IPS-18a (cell line): ENCODE measurements around the gene GCNT2.
"Not testable (repeated sequence)": the region's sequence is repeated elsewhere in the genome, so short reads cannot be mapped to it uniquely, and the experiment has no call there.

Source experiments
- H3K27ac ChIP-seq: one replicate; pipeline ENCODE4 v1.5.1; 2013; ENCODE audit warnings: low read length
- H3K27me3 ChIP-seq: one replicate; pipeline ENCODE4 v1.6.1; 2013; ENCODE audit warnings: mild to moderate bottlenecking, low read length; ENCODE audit not compliant: control insufficient read depth, insufficient read depth
- H3K36me3 ChIP-seq: one replicate; pipeline ENCODE4 v1.6.1; 2013; ENCODE audit warnings: low read depth, low read length; ENCODE audit not compliant: control insufficient read depth
- H3K4me1 ChIP-seq: one replicate; pipeline ENCODE4 v1.6.1; 2013; ENCODE audit warnings: low read depth, low read length; ENCODE audit not compliant: control insufficient read depth
- H3K4me3 ChIP-seq: one replicate; pipeline ENCODE4 v1.5.1; 2013; ENCODE audit warnings: low read length
- H3K9ac ChIP-seq: one replicate; pipeline ENCODE4 v1.6.1; 2013; ENCODE audit warnings: mild to moderate bottlenecking, low read length, moderate library complexity
- H3K9me3 ChIP-seq: one replicate; pipeline ENCODE4 v1.6.1; 2013; ENCODE audit warnings: low read depth, low read length; ENCODE audit not compliant: control insufficient read depth

Gene GCNT2

DNA sequence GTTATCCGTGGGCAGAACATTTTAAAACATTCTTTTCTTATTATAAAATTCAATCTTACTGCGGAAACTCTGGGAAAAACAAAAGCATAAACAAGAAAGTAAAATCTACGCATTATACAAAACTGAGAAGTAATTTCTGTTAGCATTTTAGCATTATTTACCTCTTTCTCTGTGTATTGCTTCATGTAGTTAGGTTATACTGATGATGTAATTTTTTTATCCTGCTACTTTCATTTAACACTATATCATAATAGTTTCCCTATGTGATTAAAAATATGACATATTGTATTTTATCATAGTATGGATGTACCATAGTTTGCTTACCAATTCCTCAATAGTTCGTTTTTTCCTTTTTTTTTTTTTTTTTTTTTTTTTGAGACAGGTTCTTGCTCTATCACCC is 4.2 kb upstream of the GCNT2 start:
- Histone ChIP-seq H3K9ac (no peak overlapping the region), H3K4me3 (no peak overlapping the region), H3K9me3 (no peaks in the 10 kb centered on the region), H3K4me1 (peaks cover 25% of the 10 kb centered on the region), H3K27me3 (no peaks in the 10 kb centered on the region), H3K27ac (no peak overlapping the region), H3K36me3 (no peaks in the 10 kb centered on the region)

DNA sequence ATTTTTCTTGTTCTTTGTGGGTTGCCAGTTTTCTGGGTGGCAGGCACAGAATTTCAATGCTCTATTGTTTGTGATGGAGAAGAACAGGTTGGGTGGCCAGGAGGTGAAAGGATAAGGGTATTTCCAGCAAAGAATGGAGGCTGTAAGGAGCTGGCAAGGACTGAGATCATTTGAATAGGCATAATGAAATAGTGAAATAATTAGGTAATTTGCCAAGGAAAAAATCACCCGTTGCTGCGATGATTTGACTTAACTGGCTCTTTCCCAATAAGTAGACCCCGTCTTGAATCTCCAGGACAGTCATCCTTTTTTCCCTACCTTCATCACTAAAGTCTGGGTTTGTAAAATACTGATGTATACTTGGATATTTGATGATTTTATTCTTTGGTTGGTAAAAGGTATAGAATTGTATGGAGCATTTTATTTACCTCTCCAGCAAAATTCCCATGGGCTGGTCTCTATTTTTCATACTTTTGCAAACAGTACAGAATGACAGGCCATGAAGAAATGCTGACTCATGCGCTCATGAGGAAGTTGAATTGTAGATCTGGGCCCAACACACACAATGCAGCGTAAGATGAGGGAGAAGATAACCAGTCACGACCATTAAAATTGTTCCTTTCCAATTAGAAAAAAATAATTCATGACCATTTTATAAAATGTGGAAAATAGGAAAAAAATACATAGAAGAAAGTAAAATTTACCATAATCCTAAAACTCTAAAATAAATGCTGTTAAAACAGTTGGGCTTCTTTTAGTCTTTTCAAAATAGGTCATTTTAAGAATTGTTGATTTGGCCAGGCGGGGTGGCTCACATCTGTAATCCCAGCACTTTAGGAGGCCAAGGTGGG is 2.4 kb upstream of the GCNT2 start:
- peak overlapping the region; percentile 53 for H3K9ac ChIP-seq

DNA sequence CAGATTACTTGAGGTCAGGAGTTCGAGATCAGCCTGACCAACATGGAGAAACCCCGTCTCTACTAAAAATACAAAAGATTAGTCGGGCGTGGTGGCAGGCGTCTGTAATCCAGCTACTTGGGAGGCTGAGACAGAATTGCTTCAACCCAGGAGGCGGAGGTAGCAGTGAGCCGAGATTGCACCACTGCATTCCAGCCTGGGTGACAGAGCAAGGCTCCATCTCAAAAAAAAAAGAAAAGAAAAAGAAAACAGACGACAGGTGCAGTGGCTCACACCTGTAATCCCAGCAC is 1.8 kb upstream of the GCNT2 start:
- not testable (repeated sequence) for H3K9ac ChIP-seq, H3K9me3 ChIP-seq, H3K36me3 ChIP-seq, H3K27me3 ChIP-seq, H3K4me3 ChIP-seq, H3K27ac ChIP-seq
- H3K4me1 ChIP-seq: peaks cover 34% of the 10 kb centered on the region

More for the DNA sequence above, 2.4 kb upstream of the GCNT2 start:
- H3K4me3 ChIP-seq: no peak overlapping the region
- no peaks in the 10 kb centered on the region for H3K9me3 ChIP-seq
- H3K27me3 ChIP-seq: no peaks in the 10 kb centered on the region
- H3K4me1 ChIP-seq: peaks cover 34% of the 10 kb centered on the region
- peak overlapping the region; percentile 43 for H3K27ac ChIP-seq
- H3K36me3 ChIP-seq: no peaks in the 10 kb centered on the region

DNA sequence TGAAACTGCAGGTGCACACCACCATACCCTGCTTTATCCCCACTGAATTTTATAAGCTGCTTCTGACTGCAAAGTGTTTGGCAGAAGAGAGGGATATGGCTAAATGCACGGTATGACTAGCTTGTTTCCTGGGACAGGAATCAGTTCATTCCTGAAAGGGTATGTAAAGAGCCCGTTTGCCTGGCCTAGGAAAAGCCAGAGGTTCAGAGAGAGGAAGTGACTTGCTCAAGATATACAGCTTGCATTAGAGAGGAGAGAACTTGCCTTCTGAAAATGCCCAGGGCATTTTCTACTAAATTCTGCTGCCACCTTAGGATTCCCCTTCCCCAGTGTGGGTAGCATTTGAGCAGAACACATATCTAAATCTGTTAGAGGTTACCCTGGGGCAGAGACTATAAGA is 683 bp upstream of the GCNT2 start:
- peaks cover 34% of the 10 kb centered on the region for H3K4me1 ChIP-seq
- peak overlapping the region; percentile 4 for H3K27ac ChIP-seq
- H3K9ac ChIP-seq: peak overlapping the region; percentile 14
- no peaks in the 10 kb centered on the region for H3K36me3 ChIP-seq
- no peaks in the 10 kb centered on the region for H3K27me3 ChIP-seq
- peak overlapping the region; percentile 16 for H3K4me3 ChIP-seq
- no peaks in the 10 kb centered on the region for H3K9me3 ChIP-seq

DNA sequence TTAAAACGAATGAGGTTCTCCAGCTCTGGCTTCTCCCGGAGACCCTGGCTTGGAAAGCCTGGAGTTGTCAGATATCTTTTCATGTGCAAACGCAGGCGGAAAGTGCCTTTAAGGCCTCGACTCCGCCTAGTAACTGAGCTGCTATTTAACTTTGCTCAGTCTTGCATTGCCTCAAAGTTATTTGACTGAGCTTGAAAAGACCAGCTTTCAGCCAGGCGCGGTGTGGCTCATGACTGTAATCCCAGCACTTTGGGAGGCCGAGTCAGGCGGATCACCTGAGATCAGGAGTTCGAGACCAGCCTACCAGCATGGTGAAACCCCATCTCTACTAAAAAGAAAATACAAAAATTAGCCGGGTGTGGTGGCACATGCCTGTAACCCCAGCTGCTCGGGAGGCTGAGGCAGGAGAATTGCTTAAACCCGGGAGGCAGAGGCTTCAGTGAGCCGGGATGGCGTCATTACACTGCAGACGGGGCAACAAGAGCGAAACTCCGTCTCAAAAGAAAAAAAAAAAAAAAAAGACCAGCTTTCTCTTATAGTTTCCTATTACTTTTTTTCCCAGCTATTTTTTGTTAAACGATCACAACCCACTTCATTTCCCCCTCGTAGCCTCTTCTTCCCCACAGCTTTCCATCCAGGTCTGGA is 1.9 kb downstream of the GCNT2 start:
- H3K9ac ChIP-seq: no peak overlapping the region
- no peak overlapping the region for H3K27ac ChIP-seq
- H3K4me3 ChIP-seq: peak overlapping the region; percentile 16
- no peaks in the 10 kb centered on the region for H3K27me3 ChIP-seq
- peaks cover 34% of the 10 kb centered on the region for H3K4me1 ChIP-seq
- no peaks in the 10 kb centered on the region for H3K36me3 ChIP-seq
- H3K9me3 ChIP-seq: no peaks in the 10 kb centered on the region

DNA sequence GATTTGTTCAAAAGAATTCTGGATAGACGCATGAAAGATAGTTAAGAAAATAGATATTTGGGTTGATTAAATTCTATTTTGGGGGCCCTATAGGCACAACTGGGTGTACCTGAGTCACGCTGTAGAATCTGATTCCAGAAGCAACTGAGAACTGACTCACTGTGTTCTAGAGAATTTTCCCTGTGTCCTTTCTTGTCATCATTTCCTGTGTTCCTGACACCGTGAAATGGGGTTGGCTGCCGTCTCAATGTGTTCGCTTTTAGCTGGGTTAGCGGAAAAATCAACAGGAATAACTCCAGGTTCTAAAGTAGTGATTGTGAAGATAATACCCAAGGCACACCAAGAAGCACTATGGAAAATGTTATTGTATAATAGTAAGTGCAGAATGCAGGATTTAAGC is 5.0 kb downstream of the GCNT2 start:
- Histone ChIP-seq H3K27me3 (no peaks in the 10 kb centered on the region), H3K9ac (no peak overlapping the region), H3K9me3 (no peaks in the 10 kb centered on the region), H3K4me1 (peaks cover 17% of the 10 kb centered on the region), H3K36me3 (no peaks in the 10 kb centered on the region), H3K4me3 (no peak overlapping the region), H3K27ac (no peak overlapping the region)

DNA sequence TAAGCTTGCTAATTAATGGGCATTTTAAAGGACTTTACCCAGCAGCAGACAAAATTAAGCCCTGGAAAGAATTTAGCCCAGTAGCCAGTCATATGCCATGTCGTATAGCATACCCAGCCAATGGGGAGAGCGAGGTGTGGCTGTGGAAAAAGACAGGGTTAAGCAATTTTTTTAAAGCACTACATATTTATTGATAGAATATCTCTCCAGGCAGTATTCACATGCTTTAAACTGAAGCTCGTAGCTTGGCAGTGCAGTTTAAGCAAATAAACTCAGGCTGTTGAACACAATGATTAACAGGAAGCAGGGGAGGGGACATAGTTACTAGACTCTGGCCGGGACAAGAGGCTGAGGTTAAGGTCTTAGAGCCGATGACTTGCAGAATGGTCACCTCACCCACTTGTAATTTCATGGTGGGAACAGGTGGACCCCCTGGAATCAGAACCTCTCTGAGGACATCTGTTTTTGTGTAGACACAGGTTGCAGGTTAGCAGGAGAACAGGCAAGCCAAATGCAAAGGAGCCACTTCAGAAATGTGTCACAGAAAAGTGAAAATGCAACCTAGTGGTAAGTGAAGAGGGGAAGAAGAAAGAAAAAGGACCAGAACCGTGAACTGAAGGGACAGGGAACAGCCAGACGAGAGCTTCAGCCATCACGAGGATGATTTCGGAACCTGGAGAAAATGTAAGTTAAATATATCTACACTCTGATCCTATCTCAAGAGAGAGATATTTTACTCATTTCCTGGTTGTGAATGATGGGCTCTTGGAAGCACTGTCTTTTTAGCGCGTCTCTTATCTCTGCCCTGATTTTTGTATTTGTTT is 7.2 kb downstream of the GCNT2 start:
- no peaks in the 10 kb centered on the region for H3K4me1 ChIP-seq
- no peaks in the 10 kb centered on the region for H3K27me3 ChIP-seq
- H3K27ac ChIP-seq: no peak overlapping the region
- no peaks in the 10 kb centered on the region for H3K9me3 ChIP-seq
- no peak overlapping the region for H3K4me3 ChIP-seq
- H3K9ac ChIP-seq: no peak overlapping the region
- no peaks in the 10 kb centered on the region for H3K36me3 ChIP-seq

DNA sequence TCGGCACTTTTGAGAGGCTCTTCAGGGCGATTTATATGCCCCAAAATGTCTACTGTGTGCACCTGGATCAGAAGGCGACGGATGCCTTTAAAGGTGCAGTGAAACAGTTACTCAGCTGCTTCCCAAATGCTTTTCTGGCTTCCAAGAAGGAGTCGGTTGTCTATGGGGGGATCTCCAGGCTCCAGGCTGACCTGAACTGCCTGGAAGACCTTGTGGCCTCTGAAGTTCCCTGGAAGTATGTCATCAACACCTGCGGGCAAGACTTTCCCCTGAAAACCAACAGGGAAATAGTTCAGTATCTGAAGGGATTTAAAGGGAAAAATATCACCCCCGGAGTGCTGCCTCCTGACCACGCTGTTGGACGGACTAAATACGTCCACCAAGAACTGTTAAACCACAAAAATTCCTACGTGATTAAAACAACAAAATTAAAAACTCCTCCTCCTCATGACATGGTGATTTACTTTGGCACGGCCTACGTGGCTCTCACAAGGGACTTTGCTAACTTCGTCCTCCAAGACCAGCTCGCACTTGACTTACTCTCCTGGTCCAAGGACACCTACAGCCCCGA is 8.2 kb downstream of the GCNT2 start:
- Histone ChIP-seq H3K4me1 (no peaks in the 10 kb centered on the region), H3K27ac (no peak overlapping the region), H3K9me3 (no peaks in the 10 kb centered on the region), H3K27me3 (no peaks in the 10 kb centered on the region), H3K9ac (no peak overlapping the region), H3K4me3 (no peak overlapping the region), H3K36me3 (no peaks in the 10 kb centered on the region)

DNA sequence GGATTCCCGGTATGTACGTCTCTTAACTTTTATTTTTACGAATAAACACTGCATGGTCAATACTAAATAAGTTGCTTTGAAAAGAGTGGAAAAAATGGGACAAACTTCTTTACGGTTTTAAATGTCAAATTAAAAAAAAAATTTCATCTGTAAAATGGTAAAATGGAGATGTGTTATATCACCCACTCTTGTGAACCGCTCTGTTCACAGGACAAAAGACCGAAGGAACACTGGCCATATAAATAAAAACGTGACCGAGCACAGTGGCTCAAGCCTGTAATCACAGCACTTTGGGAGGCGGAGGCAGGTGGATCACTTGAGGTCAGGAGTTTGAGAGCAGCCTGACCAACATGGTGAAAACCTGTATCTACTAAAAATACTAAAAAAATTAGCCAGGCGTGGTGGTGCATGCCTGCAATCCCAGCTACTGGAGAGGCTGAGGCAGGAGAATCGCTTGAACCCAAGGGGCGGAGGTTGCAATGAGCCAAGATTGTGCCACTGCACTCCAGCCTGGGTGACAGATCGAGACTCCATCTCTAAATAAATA is 8.8 kb downstream of the GCNT2 start:
- H3K4me3 ChIP-seq, H3K4me1 ChIP-seq, H3K27me3 ChIP-seq, H3K9me3 ChIP-seq, H3K36me3 ChIP-seq, H3K27ac ChIP-seq, H3K9ac ChIP-seq: not testable (repeated sequence)

DNA sequence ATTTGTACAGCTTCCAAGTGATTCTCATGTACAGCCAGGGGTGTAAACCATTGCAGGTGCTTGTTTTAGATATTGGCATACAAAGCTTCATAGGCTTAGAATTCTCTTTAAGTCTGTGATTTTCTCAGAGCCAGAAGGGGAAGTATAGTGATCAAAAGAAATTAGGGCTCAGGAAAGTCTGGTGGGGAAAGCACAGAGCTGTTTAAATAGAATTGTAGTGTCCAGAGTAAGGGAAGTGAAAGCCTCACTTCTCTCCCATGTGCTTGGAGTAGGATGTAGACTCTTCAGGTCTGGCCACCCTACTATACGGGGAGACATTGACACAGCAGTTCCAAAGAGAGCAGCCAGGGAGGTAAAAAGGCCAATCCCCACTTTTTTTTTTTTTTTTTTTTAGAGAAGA is 10.4 kb downstream of the GCNT2 start:
- no peaks in the 10 kb centered on the region for H3K4me1 ChIP-seq
- H3K27me3 ChIP-seq: no peaks in the 10 kb centered on the region
- H3K27ac ChIP-seq: no peak overlapping the region
- no peaks in the 10 kb centered on the region for H3K9me3 ChIP-seq
- H3K36me3 ChIP-seq: no peaks in the 10 kb centered on the region
- H3K9ac ChIP-seq: no peak overlapping the region
- H3K4me3 ChIP-seq: no peak overlapping the region

DNA sequence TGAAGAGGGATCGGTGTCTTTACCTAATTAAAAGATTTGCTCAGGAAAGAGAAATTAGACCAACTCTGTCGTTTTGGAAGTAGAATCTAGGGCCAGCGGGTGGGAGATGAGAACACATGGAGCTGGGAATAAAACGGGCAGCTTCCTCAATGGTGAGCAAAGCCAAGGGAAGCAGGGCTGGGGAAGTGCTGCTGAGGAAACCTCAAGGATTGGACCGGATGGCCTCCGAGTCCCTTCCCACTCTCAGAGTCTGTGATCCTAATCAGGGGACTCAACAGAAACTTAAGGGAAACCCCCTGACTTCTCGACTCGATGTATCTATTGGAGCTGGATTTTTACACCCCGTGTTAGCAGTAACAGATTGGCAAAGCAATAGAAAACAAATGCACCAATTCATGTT is 10.8 kb downstream of the GCNT2 start:
- no peaks in the 10 kb centered on the region for H3K36me3 ChIP-seq
- H3K27ac ChIP-seq: no peak overlapping the region
- H3K4me3 ChIP-seq: no peak overlapping the region
- H3K27me3 ChIP-seq: no peaks in the 10 kb centered on the region
- no peak overlapping the region for H3K9ac ChIP-seq
- no peaks in the 10 kb centered on the region for H3K9me3 ChIP-seq
- no peaks in the 10 kb centered on the region for H3K4me1 ChIP-seq
